ENCODE measurements around the gene ACE. TPM values are rescaled to one million over a fixed set of nuclear protein-coding genes. Genes with fewer than 3 reads are reported as not detected.
"Not testable (repeated sequence)": the region's sequence is repeated elsewhere in the genome, so short reads cannot be mapped to it uniquely, and the experiment has no call there.

Gene ACE
- total RNA-seq, 3 donors from 2014 or later (not counting 1 experiment from before 2014, with no cell fraction given): 0.86 to 1.2 (median 1.0) TPM

- DNase-seq: no peak
- peaks cover 12% of the 10 kb centered on the region for H3K4me1 ChIP-seq (ENCODE audit: control insufficient read depth, insufficient read depth, low read length)
- Mint-ChIP-seq H3K27me3 (ENCODE audit: low read depth in 2 of 2) (peaks cover 0 to 2% of the 10 kb centered on the region in 2 donors), H3K4me3 (no peak overlapping the region), H3K36me3 (no peaks in the 10 kb centered on the region), H3K4me1 (no peaks in the 10 kb centered on the region), H3K9me3 (no peaks in the 10 kb centered on the region), H3K27ac (no peak overlapping the region)
- no peak overlapping the region for H3K27ac ChIP-seq (ENCODE audit: low read length)
- H3K9me3 ChIP-seq (ENCODE audit: control insufficient read depth, insufficient read depth, low read length): no peaks in the 10 kb centered on the region
- intact Hi-C loops (cut with micrococcal nuclease): no loop called here
- H3K27me3 ChIP-seq (ENCODE audit: control insufficient read depth, insufficient read depth, low read length): no peaks in the 10 kb centered on the region
- WGBS (ENCODE audit: insufficient coverage): 89% methylated on average over 15 of the region's 15 CpGs
- ATAC-seq: no peak
- no peaks in the 10 kb centered on the region for H3K36me3 ChIP-seq (ENCODE audit: control insufficient read depth, insufficient read depth, low read length)
- no peak overlapping the region for H3K4me3 ChIP-seq (ENCODE audit: low read length)
- no peak for TF ChIP-seq CTCF (IDR thresholded peaks at IDR 0.05)
Observed at GRCh38 chr17:63452046-63452961, 24.6 kb upstream of the ACE start.

- peaks cover 6% of the 10 kb centered on the region for H3K4me1 ChIP-seq (ENCODE audit: control insufficient read depth, insufficient read depth, low read length)
- no peak overlapping the region for H3K27ac Mint-ChIP-seq
Observed at GRCh38 chr17:63452962-63453551, 23.8 kb upstream of the ACE start.

DNA sequence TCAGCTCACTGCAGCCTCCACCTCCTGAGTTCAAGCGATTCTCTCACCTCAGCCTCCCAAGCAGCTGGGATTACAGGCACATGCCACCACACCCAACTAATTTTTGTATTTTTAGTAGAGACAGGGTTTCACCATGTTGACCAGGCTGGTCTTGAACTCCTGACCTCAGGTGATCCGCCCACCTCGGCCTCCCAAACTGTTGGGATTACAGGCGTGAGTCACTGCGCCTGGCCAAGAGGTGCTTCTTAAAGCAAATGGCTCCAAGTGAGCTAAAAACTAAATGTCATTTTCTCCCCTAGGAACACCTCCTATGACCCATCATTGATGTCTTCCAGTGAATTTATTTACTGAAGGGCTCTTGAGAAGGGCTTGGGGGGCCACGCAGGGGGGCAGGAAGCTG is 22.5 kb upstream of the ACE start:
- H3K4me1 ChIP-seq (ENCODE audit: control insufficient read depth, insufficient read depth, low read length); H3K36me3 ChIP-seq (ENCODE audit: control insufficient read depth, insufficient read depth, low read length); H3K9me3 Mint-ChIP-seq; H3K9me3 ChIP-seq (ENCODE audit: control insufficient read depth, insufficient read depth, low read length); intact Hi-C loops (cut with micrococcal nuclease); DNase-seq; H3K4me1 Mint-ChIP-seq; H3K27me3 ChIP-seq (ENCODE audit: control insufficient read depth, insufficient read depth, low read length); H3K27me3 Mint-ChIP-seq (ENCODE audit: low read depth in 2 of 2); H3K27ac Mint-ChIP-seq; H3K27ac ChIP-seq (ENCODE audit: low read length); ATAC-seq; H3K4me3 Mint-ChIP-seq; H3K4me3 ChIP-seq (ENCODE audit: low read length); H3K36me3 Mint-ChIP-seq: not testable (repeated sequence)
- 84% methylated on average over 6 of the region's 6 CpGs for WGBS (ENCODE audit: insufficient coverage)

More at GRCh38 chr17:63452962-63453551, 23.8 kb upstream of the ACE start:
- intact Hi-C loops (cut with micrococcal nuclease): no loop called here
- ATAC-seq: no peak
- peaks cover 0 to 5% of the 10 kb centered on the region in 2 donors for H3K27me3 Mint-ChIP-seq (ENCODE audit: low read depth in 2 of 2)
- no peak overlapping the region for H3K4me3 Mint-ChIP-seq
- H3K36me3 Mint-ChIP-seq: no peaks in the 10 kb centered on the region
- no peak overlapping the region for H3K4me3 ChIP-seq (ENCODE audit: low read length)
- H3K36me3 ChIP-seq (ENCODE audit: control insufficient read depth, insufficient read depth, low read length): no peaks in the 10 kb centered on the region
- TF ChIP-seq CTCF (IDR thresholded peaks at IDR 0.05): no peak
- no peaks in the 10 kb centered on the region for H3K4me1 Mint-ChIP-seq
- H3K9me3 ChIP-seq (ENCODE audit: control insufficient read depth, insufficient read depth, low read length): no peaks in the 10 kb centered on the region
- DNase-seq: no peak
- no peaks in the 10 kb centered on the region for H3K9me3 Mint-ChIP-seq
- 91% methylated on average over 7 of the region's 7 CpGs for WGBS (ENCODE audit: insufficient coverage)
- H3K27me3 ChIP-seq (ENCODE audit: control insufficient read depth, insufficient read depth, low read length): no peaks in the 10 kb centered on the region
- no peak overlapping the region for H3K27ac ChIP-seq (ENCODE audit: low read length)

- Mint-ChIP-seq H3K27ac (no peak overlapping the region), H3K36me3 (no peaks in the 10 kb centered on the region), H3K9me3 (no peaks in the 10 kb centered on the region), H3K27me3 (ENCODE audit: low read depth in 2 of 2) (peaks cover 0 to 5% of the 10 kb centered on the region in 2 donors), H3K4me3 (no peak overlapping the region), H3K4me1 (no peaks in the 10 kb centered on the region)
- no peak overlapping the region for H3K4me3 ChIP-seq (ENCODE audit: low read length)
- 57% methylated on average over 5 of the region's 5 CpGs for WGBS (ENCODE audit: insufficient coverage)
- no peak for DNase-seq
- intact Hi-C loops (cut with micrococcal nuclease): no loop called here
- ATAC-seq: no peak
- no peaks in the 10 kb centered on the region for H3K9me3 ChIP-seq (ENCODE audit: control insufficient read depth, insufficient read depth, low read length)
- TF ChIP-seq CTCF (IDR thresholded peaks at IDR 0.05): no peak
- no peaks in the 10 kb centered on the region for H3K36me3 ChIP-seq (ENCODE audit: control insufficient read depth, insufficient read depth, low read length)
- H3K4me1 ChIP-seq (ENCODE audit: control insufficient read depth, insufficient read depth, low read length): peaks cover 6% of the 10 kb centered on the region
- H3K27me3 ChIP-seq (ENCODE audit: control insufficient read depth, insufficient read depth, low read length): no peaks in the 10 kb centered on the region
- H3K27ac ChIP-seq (ENCODE audit: low read length): no peak overlapping the region
Observed at GRCh38 chr17:63454915-63455314, 21.9 kb upstream of the ACE start.

Measured in natural killer cell (primary cell).